Cardiac fibroblast (primary cell): Measurements from ENCODE around the gene TACR1.

Experiments used
- DNase-seq, 2 donors: peaks; one replicate each; pipeline versions ENCODE4 v3.0.0 to v3.0.0-alpha.2; 2010; ENCODE audit warnings: low read depth in 2 of 2
- H3K4me3 ChIP-seq, 2 donors: replicated peaks in 1 of 2; 1 replicate in 1 of 2; 2 replicates in 1 of 2; pipeline ENCODE4 v1.5.1; 2011; ENCODE audit warnings: low read depth in 2 of 2, low read length in 2 of 2, mild to moderate bottlenecking in 2 of 2, moderate library complexity in 1 of 2
- TF ChIP-seq, protein P1 (sequence below): IDR thresholded peaks from one replicate; pipeline ENCODE4 v1.5.1; 2011; ENCODE audit warnings: low read depth, mild to moderate bottlenecking, low read length, inconsistent platforms

Gene TACR1

DNA sequence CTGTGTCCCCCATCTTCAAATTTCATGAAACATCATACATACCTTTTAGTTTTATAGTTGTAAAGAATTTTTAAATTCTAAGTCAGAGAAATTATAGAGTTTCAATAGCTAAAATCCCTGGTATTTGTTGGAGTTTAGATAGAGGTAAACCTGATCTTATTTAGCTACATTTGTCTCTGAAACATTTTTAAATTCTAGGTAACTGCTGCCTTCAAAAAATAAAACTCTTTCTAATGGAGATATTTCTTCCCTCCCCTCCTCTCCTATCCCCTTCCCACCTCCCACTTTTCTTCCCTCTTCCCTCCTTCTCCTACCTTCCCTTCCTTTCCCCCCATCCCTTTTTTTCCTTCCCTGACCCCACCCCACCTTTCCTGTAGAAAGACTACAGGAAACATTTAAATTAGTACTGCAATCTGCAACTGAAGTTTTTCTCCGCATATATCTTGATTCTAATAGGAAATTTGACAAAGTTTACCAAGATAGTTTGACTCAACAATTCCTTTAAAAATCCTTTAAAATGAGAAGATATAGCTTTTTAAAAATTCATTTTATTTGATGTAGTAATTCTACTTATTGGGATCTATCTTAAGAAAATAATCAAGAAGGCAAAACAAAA, 4.1 kb downstream of the TACR1 start:
- TF ChIP-seq, protein P1, sequence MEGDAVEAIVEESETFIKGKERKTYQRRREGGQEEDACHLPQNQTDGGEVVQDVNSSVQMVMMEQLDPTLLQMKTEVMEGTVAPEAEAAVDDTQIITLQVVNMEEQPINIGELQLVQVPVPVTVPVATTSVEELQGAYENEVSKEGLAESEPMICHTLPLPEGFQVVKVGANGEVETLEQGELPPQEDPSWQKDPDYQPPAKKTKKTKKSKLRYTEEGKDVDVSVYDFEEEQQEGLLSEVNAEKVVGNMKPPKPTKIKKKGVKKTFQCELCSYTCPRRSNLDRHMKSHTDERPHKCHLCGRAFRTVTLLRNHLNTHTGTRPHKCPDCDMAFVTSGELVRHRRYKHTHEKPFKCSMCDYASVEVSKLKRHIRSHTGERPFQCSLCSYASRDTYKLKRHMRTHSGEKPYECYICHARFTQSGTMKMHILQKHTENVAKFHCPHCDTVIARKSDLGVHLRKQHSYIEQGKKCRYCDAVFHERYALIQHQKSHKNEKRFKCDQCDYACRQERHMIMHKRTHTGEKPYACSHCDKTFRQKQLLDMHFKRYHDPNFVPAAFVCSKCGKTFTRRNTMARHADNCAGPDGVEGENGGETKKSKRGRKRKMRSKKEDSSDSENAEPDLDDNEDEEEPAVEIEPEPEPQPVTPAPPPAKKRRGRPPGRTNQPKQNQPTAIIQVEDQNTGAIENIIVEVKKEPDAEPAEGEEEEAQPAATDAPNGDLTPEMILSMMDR = no peak
- H3K4me3 ChIP-seq = no peak overlapping the region
- no peak for DNase-seq

DNA sequence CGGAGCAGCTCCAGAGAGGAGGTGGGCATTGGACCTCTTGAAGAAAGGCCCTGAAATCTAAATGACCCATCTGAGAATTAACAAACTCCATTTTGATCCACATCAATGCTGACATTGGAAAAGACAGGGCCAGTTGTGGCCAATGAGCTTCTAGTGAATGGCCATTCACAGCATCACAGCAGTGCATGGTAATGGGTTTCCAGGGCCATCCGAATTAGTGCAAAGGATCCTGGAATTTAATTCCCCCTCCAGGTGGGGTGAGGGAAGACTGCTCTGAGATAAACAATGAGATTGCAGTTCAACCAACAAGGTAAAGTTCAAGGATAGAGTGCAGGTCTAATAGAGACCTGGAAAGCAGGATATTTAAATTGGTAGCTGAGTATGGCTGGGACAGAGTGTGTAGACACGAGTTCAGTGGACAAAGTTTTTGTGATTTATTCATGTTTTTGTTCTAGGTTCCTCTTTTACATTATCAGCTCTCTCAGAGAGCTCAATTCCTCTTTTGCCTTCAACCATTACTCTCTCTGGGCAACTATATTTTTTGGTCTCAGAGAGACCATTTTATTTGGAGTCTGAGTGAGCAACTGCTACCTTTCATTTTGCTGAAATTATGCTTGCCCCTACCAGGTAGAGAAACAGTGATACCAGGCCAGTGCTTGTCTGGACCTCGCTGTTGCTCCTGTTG, 5.0 kb downstream of the TACR1 start:
- TF ChIP-seq, protein P1 = no peak
- DNase-seq = no peak
- H3K4me3 ChIP-seq = no peak overlapping the region

GRCh38 chr2:75192496-75192895, 6.8 kb downstream of the TACR1 start:
- no peak overlapping the region for H3K4me3 ChIP-seq
- TF ChIP-seq, protein P1 = no peak
- no peak for DNase-seq

DNA sequence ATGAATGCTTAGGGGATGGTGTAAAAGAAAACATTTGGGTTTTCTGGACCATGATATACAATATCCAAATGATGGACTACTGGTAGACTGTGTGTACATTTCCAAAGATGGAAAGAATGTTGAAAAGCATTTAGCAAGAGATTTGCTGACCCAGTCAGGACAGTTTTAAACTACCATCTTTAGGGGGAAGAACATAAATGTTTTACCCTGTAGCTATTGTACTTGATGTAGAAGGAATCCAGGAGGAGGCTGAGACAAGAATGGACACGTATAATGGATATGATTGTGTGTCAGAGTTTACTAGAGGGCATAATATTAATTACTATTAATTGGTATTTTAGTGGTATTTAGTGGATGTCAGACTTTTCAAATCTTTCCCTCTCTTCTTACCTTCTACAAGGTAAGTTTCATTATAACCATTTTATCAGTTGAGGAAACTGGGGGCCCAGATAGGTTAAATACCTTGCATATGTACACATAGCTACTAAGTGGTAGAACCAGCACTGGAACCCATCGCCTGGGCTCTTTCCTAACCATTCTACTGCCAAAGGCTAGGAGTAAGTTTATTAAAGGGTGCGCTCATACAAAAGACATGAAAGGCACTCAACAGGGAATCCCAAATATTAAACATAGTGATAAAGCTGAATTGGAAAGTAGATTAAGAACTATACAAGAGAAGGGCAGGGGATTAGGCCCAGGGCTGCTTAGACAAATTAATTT, 8.9 kb downstream of the TACR1 start:
- H3K4me3 ChIP-seq = no peak overlapping the region
- DNase-seq = no peak
- TF ChIP-seq, protein P1 = no peak

DNA sequence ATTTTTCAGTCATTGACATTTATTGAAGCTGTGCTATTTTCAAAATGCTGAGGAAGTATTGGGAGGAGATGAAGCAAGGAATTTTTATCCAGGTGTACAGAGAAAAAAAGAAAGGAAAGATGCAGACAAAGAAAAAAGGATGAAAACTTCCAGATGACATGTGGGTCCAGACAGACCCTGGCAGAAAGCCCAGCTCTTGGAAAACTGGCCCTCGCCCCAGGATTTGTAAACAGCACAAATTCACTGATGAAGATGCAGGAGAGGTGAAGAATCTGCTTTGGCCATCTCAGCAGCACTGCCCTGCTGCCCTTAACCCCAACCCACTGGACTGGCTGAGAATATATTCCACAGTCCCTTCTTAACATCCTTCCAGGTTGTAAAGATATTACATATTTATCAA, 12.5 kb downstream of the TACR1 start:
- H3K4me3 ChIP-seq = no peak overlapping the region
- TF ChIP-seq, protein P1 = no peak
- DNase-seq = peak in 1 of 2 donors; percentile 48

DNA sequence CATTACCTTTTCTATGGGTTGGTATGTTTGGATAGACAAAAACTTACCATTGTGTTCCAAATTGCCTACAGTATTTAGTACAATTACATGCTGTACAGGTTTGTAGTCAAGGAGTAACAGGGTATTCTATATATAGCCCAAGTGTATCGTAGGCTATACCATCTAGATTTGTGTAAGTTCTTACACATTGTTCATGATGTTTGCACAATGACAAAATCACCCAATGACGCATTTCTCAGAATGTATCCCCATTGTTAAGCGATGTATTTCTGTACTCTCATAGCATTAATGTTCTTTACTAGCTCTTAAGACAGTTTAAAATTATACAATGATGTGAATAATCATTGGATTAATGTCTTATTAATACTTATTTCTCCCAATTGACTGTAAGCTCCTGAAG, 16.7 kb downstream of the TACR1 start:
- H3K4me3 ChIP-seq = no peak overlapping the region
- no peak for DNase-seq
- TF ChIP-seq, protein P1 = no peak
